ENCODE measurements around the gene RAI2.

The RAI2 gene

GRCh38 chrX:17774053-17774452 is 87.0 kb downstream of the RAI2 start:
- DNase-seq, result no peak

- no peak for DNase-seq
These were observed 87.7 kb downstream of the RAI2 start for GRCh38 chrX:17773221-17773876.

DNA sequence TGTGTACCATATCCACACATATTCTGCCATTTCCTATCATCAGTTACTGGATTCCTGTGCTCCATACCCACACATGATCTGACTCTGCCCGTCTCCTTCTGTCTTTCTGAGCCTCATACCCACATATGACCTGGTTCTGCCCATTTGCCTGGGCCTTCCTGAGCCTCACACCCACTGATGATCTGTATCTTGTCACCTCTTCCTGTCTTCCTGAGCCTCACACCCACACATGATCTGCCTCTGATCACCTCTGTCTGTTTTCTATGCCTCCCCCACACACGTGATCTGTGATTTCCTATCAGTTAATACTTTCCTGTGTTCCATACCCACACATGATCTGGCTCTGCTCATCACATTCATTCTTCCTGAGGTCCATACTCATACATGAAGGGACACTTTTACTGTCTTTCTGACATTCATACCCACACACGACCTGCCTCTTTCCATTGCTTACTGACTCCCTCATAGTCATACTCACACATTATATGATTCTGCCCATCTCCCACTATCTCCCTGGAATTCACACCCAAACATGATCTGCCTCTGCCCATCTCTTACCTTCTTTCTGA is 91.3 kb downstream of the RAI2 start:
- DNase-seq, result no peak

DNA sequence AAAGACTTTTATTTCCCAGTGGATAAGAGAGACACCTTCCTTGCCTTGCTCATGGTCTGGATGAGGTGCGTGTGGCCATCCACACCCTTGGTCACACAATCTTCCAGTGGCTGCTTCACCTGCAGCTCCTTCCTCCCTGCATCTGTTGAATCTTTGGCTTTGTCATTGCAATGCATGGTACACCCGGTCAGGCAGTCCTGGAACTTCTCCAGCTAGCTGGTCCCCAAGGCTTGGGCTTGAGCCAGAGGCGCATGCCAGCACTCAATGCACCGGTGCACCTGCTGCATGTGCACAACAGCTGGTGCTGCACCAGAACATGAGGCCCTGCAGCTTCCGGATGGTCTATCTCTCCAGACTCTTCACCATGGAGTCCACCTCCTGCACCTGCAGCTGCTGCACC is 92.1 kb downstream of the RAI2 start:
- no peak for DNase-seq

DNA sequence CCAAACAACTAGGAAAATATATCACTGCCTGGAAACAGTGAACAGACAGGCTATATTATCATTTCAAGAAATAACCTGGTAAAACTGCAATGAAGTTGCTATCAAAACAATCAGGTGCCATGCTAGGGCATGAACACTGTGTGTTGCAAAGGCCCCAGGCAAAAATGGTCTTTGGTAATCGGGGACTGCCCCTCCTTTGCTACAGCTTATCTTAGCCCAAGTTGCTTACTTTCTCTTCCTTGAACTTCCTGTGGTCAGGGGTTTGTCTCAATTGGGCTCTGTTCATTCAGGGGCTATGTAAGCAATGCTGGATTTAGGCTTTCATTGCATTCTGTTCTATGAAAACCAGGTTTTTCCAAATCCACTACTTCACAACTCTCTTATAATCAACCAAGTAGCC is 93.4 kb downstream of the RAI2 start:
- DNase-seq, result no peak

DNA sequence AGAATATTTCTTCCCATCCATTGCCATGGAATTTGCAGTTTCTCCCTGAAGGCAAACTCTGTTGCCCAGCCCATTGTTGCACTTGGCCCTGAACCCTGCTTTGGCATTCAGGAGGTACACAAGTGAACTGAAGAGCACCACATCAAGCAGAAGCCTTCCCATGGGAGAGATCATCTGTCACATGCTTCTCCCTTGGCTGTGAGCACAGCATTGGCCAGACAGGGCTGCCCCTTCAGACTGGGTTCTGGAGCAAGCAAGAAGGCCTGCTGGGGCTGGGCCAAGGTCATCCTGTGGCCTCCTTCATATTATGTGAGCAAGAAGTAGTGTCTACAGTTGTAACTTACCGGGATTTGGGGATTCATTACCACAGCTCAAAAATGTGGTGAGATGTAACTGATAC is 101.1 kb downstream of the RAI2 start:
- no peak for DNase-seq

DNA sequence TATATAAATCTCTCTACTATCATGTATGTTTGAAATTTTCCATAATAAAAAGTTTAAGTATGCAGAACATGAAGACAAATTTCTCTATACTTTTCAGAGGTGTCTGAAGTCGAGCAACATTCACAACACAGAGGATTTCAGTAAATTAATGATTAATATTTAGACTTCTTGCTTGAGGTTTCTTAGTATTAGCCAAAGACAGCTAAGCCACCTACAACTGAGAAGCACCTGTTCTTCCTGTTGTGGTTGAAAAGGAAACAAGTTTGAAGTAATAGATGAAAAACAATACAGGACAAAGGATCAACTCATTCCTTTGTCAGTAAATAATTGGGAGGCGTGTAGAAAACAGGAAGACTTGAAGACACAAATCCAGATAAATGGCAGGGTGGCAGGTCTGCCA is 102.7 kb downstream of the RAI2 start:
- no peak for DNase-seq

DNA sequence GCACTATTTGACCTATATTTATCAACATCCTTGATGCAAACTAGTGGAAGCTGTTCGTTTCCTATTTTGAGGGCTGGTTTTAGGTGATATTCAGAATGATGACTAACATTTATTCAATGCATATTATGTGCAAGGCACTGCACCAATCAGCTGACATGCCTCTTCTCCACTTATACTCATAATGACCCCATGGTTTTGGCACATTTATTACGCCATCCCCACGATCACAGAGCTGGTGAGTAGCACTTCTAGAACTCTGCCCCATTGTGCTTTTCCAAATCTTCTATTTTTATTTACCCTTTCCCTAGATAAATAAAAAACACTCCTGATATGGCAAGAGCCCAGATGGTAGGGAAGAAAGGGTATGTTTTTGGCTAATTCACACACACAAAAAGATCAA is 110.7 kb downstream of the RAI2 start:
- no peak for DNase-seq

Data from activated CD8-positive, alpha-beta memory T cell treated with anti-CD3 and anti-CD28 coated beads, Interleukin-2, amount 50 U/mL, for 4 hours (primary cell).